ENCODE results near the gene ZNF491.

DNA sequence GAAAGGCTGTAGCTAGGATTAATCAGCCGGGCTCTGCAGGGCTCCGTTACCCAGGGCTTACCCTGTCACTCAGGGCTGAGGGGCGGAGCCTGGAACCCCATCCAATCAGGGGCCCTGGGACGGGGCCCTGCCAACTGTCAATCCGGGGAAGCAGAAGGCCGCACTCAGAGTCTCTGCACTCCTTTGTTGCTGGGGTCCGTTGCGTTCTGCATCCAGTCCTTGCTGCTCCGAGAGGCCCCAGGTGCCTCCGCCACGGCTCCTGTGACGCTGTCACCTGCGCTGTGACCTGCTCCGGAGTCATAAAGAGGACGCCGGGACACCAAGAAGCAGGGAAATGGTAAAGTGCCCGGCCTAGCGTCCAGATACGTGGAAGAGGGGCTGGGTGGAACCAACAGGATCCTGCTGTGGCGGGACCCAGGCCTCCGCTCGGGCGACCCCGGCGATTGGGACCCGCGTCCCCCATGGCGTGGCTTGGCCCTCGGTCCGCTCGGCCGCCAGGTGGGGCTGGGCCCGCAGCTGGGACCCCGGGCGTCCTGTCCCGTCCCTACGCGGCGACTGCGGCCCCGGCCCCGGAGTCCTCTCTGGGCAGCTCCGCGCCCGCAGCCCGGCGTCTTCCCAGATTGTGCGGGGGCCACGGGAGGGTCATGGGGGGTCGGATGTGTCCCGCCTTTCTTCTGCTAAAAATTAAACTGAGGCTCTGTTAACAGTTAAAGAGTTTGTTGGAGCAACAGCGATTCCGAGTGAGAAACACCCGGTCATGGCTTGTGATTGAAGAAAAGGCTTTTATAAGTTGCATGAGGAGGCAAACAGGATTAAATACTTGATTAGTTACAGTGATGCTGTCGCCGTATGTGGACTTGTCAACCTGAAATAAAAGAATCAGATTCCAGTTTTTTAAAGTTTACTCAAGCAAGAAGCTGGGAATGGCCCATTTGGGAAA, at the start of gene ZNF491:
- TF ChIP-seq, protein P1, sequence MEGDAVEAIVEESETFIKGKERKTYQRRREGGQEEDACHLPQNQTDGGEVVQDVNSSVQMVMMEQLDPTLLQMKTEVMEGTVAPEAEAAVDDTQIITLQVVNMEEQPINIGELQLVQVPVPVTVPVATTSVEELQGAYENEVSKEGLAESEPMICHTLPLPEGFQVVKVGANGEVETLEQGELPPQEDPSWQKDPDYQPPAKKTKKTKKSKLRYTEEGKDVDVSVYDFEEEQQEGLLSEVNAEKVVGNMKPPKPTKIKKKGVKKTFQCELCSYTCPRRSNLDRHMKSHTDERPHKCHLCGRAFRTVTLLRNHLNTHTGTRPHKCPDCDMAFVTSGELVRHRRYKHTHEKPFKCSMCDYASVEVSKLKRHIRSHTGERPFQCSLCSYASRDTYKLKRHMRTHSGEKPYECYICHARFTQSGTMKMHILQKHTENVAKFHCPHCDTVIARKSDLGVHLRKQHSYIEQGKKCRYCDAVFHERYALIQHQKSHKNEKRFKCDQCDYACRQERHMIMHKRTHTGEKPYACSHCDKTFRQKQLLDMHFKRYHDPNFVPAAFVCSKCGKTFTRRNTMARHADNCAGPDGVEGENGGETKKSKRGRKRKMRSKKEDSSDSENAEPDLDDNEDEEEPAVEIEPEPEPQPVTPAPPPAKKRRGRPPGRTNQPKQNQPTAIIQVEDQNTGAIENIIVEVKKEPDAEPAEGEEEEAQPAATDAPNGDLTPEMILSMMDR (conservative IDR thresholded peaks at IDR 0.05; ENCODE audit: low read length), result peak; percentile 39
- TF ChIP-seq EZH2phosphoT487 (IDR thresholded peaks at IDR 0.05; ENCODE audit: borderline replicate concordance), result no peak
